DND-41 (cell line): Measurements from ENCODE around the gene NCK1.

ENCODE experiments used
- CTCF ChIP-seq: IDR thresholded peaks from 2 replicates; pipeline ENCODE4 v1.5.1; 2012; ENCODE audit warnings: borderline replicate concordance, low read length, moderate library complexity, mild to moderate bottlenecking; ENCODE audit not compliant: poor library complexity, severe bottlenecking; ENCODE audit errors: extremely low read depth
- EZH2 ChIP-seq: IDR thresholded peaks from 3 replicates; pipeline ENCODE4 v1.6.1; 2012; ENCODE audit warnings: borderline replicate concordance, low read depth, mild to moderate bottlenecking, moderate library complexity, low read length, inconsistent platforms; ENCODE audit not compliant: severe bottlenecking

- TF ChIP-seq CTCF (no peak), EZH2 (no peak)
These were observed 87.1 kb downstream of the NCK1 start for GRCh38 chr3:136949146-136949545.
